ENCODE measurements around the gene CRYAA. TPM values are rescaled to one million over a fixed set of nuclear protein-coding genes. Genes with fewer than 3 reads are reported as not detected.

CRYAA gene
- total RNA-seq, 4 donors from 2014 or later = not detected

DNA sequence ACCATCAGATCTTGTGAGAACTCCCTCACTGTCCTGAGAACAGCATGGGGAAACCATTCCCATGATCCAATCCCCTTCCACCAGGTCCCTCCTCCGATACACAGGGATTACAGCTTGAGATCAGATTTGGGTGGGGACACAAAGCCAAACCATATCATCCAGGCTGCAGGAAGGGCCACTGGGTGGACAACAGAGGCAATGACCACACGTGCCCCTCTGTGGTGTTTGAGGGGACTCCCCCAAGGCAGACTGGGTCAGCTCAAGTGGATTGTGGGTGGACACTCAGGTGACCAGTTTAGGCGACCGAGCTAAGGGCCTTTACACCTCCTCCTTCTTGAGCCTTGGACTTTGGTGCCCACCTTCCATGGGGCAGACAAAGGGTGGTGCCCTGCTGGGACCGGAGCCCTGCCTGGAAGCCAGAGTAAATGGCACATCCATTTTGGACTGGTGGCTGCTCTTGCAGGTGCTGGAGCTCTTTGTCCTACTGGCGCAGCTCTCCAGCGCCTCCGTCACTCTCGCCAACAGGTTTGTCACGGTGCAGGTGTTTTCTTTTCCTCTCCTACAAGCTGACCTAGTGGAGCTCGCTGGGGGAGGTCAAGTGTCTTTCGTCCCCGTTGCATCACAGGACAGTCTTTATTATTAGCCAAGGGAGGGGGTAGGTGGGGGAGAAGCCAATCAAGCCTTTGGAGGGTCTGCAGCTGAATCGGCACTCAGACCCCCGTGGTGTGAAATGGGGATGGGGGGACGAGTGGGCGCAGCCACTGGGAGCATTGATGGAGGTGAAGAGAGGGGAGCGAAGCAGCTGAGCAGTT is 37.6 kb downstream of the CRYAA start:
- H3K4me3 ChIP-seq = no peak overlapping the region
- no peaks in the 10 kb centered on the region for H3K4me1 ChIP-seq
- H3K27me3 ChIP-seq = no peaks in the 10 kb centered on the region
- DNase-seq = no peak
- intact Hi-C loops (cut with DNase I; ENCODE audit: low total_unique reads) = no loop called here
- no peak for TF ChIP-seq POLR2A (IDR thresholded peaks at IDR 0.05)
- TF ChIP-seq, protein P1, sequence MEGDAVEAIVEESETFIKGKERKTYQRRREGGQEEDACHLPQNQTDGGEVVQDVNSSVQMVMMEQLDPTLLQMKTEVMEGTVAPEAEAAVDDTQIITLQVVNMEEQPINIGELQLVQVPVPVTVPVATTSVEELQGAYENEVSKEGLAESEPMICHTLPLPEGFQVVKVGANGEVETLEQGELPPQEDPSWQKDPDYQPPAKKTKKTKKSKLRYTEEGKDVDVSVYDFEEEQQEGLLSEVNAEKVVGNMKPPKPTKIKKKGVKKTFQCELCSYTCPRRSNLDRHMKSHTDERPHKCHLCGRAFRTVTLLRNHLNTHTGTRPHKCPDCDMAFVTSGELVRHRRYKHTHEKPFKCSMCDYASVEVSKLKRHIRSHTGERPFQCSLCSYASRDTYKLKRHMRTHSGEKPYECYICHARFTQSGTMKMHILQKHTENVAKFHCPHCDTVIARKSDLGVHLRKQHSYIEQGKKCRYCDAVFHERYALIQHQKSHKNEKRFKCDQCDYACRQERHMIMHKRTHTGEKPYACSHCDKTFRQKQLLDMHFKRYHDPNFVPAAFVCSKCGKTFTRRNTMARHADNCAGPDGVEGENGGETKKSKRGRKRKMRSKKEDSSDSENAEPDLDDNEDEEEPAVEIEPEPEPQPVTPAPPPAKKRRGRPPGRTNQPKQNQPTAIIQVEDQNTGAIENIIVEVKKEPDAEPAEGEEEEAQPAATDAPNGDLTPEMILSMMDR (IDR thresholded peaks at IDR 0.05) = no peak
- no peaks in the 10 kb centered on the region for H3K36me3 ChIP-seq
- H3K9me3 ChIP-seq = no peaks in the 10 kb centered on the region
- no peak overlapping the region for H3K27ac ChIP-seq

- H3K27ac ChIP-seq = no peak overlapping the region
- H3K36me3 ChIP-seq = no peaks in the 10 kb centered on the region
- no peaks in the 10 kb centered on the region for H3K4me1 ChIP-seq
- no peak for DNase-seq
- H3K9me3 ChIP-seq = no peaks in the 10 kb centered on the region
- intact Hi-C loops (cut with DNase I; ENCODE audit: low total_unique reads) = no loop called here
- TF ChIP-seq, protein P1 (IDR thresholded peaks at IDR 0.05) = no peak
- TF ChIP-seq POLR2A (IDR thresholded peaks at IDR 0.05) = no peak
- no peak overlapping the region for H3K4me3 ChIP-seq
- H3K27me3 ChIP-seq = no peaks in the 10 kb centered on the region
Measured at GRCh38 chr21:43207043-43207315, 38.2 kb downstream of the CRYAA start.

DNA sequence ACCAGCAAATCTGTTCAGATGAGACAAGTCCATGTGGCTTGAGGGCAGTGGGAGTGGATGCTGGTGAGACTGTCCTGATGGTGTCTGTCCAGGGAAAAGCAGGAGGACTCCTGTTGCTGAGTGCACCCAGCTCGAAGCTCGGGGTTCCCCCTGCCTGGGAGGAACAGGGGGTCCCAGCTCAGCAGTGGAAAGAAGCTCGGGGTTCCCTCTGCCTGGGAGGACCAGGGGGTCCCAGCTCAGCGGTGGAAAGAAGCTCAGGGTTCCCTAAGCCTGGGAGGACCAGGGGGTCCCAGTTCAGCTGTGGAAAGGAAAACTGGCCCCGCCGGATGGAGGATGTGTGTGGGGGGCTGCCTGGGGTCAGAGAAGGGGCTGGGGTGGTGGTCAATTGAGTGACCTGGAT is 39.1 kb downstream of the CRYAA start:
- intact Hi-C loops (cut with DNase I; ENCODE audit: low total_unique reads) = no loop called here
- Histone ChIP-seq H3K36me3 (no peaks in the 10 kb centered on the region), H3K27ac (no peak overlapping the region), H3K4me1 (no peaks in the 10 kb centered on the region), H3K9me3 (no peaks in the 10 kb centered on the region), H3K4me3 (no peak overlapping the region), H3K27me3 (no peaks in the 10 kb centered on the region)
- DNase-seq = no peak
- TF ChIP-seq POLR2A (IDR thresholded peaks at IDR 0.05) = no peak

DNA sequence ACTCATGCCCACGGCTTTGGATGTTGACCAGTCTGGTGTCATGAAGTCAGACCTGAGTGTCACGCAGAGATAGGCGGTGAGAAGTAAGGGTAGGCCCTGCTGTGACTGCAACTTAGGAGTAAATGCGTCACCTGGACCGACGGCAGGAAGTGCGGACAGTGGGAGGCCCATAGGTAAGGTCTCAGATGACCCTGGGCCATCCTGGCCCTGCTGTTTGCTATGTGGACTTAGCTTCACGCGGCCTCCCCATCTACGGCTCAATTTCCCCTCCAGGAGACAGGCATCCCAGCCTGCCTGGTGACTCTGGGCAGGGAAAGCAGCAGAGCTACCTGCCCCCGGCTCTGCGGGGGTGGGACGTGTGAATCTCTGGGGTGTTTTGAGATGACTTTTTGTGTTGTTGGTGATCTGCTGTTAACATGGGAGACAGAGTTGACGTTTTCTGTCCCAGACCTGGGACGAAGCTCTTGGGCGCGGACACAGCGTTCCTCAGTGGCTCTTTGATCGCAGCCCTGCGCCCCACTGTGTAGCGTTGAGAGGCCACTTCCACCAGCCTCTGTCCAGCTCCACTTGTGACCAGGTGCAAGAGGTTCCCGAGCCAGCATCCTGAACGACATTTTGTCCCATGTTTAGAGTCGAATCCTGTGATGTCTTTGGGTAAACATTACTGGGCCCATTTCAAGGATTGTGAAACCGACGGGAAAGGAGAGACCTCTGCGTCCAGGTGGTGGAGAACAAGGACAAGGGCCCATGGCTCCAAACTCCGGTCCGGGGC is 39.9 kb downstream of the CRYAA start:
- H3K27me3 ChIP-seq = no peaks in the 10 kb centered on the region
- no peak overlapping the region for H3K27ac ChIP-seq
- DNase-seq = peak in 1 of 2 donors; percentile 5
- H3K36me3 ChIP-seq = no peaks in the 10 kb centered on the region
- TF ChIP-seq, protein P1 (IDR thresholded peaks at IDR 0.05) = no peak
- TF ChIP-seq POLR2A (IDR thresholded peaks at IDR 0.05) = no peak
- intact Hi-C loops (cut with DNase I; ENCODE audit: low total_unique reads) = no loop called here
- no peak overlapping the region for H3K4me3 ChIP-seq
- H3K4me1 ChIP-seq = no peaks in the 10 kb centered on the region
- no peaks in the 10 kb centered on the region for H3K9me3 ChIP-seq

DNA sequence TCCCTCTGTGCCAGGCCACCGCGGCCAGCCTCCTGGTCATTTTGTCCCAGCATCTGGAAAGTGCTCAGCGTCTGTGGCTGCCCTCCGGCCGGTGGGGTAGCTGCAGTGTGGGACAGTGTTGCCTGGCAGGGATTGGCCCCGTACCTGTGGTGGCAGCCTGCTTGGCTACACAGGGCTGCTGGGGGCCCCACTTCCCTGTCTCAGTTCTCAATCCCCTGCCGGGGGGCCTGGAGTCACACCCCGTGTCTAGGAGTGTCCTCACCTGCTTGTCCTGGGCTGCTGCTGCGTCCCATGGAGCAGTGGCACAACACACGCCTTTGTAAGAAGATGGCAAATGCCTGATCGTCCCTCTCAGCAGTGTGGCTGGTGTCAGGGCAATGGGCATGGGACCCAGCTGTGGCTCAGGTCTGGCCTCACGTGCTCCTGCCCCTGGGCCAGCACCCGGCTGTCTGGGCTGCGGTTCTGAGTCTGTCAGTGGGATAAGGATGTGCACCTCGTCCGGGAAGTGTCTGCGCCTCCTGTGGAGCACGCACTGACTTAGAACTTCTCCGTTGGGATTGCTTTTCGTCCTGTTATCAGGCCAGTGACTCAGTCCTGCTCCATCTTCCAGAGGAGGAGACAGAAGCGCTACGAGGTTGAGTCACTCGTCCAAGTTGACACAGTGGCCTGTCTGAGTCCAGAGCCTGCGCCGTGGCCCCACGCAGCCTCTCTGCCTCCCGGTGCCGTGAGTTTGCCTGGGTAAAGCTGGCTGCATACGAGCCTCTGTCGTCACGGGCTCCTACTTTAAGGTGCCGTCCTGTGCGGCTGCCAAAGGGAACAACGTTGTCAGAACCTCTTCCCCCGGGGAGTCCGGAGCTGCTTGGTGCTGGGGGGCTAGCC is 41.0 kb downstream of the CRYAA start:
- TF ChIP-seq, protein P1 (IDR thresholded peaks at IDR 0.05) = no peak
- no peak for TF ChIP-seq POLR2A (IDR thresholded peaks at IDR 0.05)
- Histone ChIP-seq H3K27me3 (no peaks in the 10 kb centered on the region), H3K36me3 (no peaks in the 10 kb centered on the region), H3K4me1 (no peaks in the 10 kb centered on the region), H3K4me3 (no peak overlapping the region), H3K9me3 (no peaks in the 10 kb centered on the region), H3K27ac (no peak overlapping the region)
- DNase-seq = peak in 1 of 2 donors; percentile 10
- intact Hi-C loops (cut with DNase I; ENCODE audit: low total_unique reads) = no loop called here
